ENCODE data around the gene ATP6V1E1.
"Not testable (repeated sequence)": the region's sequence is repeated elsewhere in the genome, so short reads cannot be mapped to it uniquely, and the experiment has no call there.

Gene ATP6V1E1

DNA sequence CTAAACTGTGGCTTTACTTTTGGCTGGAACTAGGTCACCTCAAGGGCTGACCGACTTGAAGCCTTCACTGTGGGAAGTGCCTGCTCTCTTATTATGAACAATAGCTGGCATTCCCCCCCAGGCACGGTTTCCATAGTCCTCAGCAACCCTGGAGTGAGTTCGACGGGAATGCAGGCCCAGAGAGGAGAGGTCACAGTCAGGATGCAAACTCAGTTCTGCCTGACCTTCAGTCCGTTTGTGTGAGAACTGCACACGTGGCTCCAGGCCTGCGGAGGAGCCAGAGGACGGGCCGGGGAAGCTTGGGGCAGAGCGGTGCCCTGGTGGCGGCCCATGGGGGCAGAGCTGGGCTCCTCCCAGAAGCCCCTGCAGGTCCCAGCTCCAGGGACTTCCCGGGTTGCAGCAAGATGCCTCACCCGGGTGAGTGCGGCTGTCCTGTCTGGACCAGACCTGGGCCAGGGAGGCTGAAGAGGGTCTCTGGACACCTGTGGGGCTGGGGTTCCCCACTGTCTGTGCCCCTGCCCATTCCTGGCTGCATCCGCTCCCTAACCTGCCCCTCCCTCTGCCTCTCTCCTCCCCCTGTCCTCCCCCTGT is 48.0 kb downstream of the ATP6V1E1 start:
- no peak for DNase-seq

DNA sequence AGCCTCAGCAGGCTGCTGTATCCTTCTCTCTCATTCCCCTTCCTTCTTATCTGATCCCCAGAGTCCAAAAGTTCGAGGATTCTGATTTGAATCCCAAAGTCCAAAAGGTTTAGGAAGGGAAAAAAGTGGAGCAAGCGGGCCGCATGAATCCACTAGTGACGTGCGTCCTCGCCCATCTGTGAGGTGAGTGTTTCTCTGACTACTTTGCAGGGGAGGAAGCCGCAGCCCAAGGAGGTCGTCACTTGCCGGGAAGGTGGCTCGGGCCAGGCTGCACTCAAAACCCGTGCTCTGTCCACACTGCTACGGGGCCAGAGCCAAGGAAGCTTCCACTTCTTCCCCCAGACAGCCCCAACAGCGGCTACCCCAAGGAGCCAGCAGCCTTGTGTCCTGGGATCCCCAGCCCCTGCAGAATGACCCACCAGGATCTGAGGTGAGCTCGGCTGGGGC is 49.0 kb downstream of the ATP6V1E1 start:
- DNase-seq, result no peak

GRCh38 chr22:17578136-17578754 is 50.3 kb downstream of the ATP6V1E1 start:
- no peak for DNase-seq

DNA sequence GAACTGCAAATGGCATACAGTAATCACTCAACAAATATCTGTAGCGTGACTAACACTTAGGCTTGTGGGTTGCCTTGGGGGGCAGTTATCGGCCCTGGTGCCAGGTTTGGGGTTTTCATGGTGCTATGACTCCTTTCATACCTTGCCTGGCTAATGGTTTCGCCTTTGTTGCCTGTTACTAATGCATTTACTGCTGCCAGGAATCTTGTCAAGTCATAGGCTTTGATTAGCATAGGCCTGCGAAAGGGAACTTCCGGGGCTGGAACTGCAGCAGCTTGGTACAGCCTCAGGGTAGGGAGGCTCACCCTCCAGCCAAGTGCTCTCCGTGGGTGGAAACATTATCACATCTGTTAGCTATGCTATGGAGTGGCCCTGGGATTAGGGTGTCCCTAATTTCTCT is 52.1 kb downstream of the ATP6V1E1 start:
- DNase-seq, result no peak

DNA sequence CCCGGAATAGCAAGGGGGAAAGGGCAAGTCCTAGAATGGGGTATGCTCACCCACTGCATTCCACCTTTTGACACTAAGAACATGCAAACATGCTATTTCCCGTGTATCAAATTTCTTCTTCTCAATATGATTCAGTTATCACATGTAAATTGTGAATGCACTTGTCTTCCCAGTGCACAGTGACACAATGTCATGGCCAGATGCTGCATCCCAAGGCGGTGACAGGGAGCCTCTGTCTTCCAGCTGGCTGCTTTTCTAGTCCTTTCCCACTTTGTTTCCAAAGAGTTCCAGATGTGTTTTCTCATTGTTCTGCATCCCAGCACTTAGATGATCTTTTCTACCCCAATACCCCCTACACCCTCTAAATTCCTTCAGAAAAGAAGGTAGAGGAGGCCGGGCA is 52.9 kb downstream of the ATP6V1E1 start:
- DNase-seq, result no peak

- no peak for DNase-seq
Measured at GRCh38 chr22:17575151-17575550, 53.4 kb downstream of the ATP6V1E1 start.

DNA sequence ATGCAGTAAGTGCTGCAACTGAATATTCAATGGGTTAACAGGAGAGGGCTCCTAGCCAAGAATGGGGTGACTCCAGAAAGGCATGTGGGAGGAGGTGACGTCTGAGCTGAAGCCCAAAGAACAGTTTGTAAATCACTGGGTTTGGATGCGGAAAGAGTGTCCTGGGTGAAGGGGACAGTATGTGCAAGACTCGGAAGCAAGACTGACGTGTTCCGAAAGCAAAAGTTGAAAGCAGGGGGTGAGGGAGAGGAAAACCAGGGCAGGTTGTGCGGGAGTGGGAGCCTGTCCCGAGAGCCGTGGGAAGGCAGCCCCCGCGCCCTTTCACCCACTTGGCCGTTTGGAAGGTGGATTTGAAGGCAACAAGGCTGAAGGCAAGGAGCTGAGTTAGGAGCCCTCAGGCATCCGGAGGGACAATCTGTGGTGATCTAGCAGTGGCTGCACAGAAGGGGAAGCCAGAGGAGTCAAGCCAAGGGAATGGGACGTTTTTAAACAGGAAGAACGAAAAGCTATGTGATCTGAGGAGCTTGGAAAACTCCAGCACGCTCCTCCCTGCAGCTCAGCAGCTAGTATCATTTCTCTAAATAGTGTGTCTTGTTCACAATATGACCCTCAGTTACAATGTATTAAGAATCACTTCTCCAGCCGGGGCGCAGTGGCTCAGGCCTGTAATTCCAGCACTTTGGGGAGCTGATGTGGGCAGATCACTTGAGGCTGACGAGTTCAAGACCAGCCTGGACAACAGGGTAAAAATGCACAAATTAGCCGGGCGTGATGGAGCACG is 57.5 kb downstream of the ATP6V1E1 start:
- no peak for DNase-seq

GRCh38 chr22:17569971-17570511 is 58.5 kb downstream of the ATP6V1E1 start:
- no peak for DNase-seq

GRCh38 chr22:17566776-17567175 is 61.8 kb downstream of the ATP6V1E1 start:
- DNase-seq, result no peak

GRCh38 chr22:17566016-17566687 is 62.4 kb downstream of the ATP6V1E1 start:
- DNase-seq, result not testable (repeated sequence)

DNA sequence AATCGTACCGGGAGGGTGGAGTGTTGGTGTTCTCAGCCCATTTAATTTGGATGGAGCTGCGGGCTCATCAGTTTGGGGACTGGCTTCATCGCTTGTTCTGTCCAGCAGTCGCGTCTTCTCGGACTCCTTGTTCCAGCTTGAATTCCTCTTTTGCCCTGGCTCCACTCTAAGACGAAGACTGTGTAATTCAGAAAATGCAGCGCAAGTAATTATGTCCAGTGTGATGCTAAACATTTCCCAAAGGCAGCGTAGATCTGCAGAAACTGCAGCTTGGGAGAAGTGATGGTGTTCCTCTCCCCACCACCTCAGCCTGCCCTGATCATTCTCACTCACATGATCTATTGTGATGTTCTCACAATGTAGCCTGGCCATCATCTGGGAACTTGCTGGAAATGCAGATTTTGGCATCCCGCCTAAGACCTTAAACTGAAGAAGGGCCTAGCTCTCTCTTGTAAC is 64.6 kb downstream of the ATP6V1E1 start:
- DNase-seq, result no peak

DNA sequence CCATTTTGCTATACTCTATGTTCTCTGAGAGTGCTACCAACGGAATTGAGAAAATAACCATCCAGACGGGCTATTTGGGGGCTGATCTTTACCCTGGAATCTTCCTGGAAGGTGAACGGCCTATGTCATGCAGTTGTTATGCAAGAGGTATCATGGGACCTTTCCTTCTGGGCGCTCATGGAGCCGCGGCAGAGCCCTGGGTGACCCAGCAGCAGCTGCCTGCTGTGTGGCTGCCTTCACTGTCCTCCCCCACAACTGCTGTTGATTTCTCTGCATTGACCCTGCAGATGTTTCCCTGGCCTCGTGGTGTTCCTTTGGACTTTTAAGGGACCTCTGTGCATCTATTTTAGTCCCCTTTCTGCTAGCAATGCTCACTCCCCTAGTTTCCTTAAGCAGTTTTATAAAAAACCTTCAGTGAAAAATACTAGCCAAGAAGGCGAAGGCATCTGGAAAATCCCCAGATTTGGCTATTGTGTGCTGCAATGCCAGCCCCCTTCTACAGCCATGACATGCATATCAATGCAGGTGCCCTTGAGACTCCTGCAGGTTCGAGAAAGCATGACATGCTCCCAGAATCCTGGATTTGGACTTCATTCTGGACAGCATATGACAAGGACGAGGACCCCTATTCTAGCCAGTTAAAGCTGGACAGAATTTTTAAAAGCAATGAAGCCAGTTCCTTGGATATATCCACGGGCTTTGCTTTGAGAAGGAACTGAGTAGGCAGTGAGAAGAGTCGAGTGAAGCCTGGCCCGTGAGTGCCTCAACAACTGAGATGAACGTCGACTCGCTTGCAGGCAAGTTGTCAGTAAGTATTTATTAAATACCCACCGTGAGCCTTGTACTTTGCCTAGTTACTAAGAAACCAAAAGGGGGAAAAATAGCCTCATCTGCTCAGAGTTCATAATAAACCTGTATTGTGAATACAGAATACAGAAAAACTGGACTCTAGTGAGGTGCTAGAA is 65.4 kb downstream of the ATP6V1E1 start, which contains the start of gene SLC25A18:
Gene SLC25A18, plus strand, starts transcription at position 593 of the 965 bp plus-strand sequence. CDS start 16,447 bp downstream, outside the sequence.
- DNase-seq, result no peak

- DNase-seq, result no peak
Measured at GRCh38 chr22:17559188-17559587, 69.4 kb downstream of the ATP6V1E1 start.

DNA sequence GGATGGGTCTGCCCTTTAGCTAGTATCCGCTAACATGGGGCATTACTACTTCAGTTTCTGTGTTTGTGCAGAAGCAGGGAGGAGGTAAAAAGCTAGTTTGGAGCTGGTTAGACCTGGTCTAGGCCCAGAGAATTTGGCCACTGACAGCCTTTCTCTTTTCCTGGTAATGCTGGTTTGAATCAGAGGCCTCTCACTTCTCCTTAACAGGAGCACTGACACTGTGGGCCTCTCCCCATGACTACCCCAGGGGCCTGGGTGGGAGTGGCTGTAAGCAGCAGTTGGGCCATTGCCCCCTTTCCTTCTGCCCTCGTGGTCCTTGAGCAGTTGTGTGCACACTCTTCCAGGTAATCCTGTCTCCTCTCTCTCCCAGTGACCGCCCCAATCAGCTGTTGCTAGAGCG is 73.7 kb downstream of the ATP6V1E1 start:
- no peak for DNase-seq

DNA sequence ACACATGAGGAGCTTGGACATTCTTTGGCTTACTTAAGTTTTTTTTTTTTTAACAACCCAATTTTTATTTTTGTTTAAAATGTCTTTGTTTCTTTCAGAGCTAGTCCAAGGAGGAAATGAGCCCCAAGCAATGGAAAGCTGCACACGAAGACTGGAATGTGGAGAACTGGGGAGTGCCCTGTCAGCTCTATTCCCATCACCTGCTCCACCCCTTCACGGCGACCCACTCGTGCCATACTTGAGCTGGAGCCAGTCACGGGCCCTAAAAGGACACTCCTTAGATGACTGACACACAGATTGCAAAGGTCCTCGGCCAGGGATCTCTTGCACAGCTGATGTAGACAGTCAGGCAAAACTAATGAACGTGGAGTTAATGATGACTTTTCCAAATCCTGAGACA is 75.8 kb downstream of the ATP6V1E1 start:
- DNase-seq, result no peak

DNA sequence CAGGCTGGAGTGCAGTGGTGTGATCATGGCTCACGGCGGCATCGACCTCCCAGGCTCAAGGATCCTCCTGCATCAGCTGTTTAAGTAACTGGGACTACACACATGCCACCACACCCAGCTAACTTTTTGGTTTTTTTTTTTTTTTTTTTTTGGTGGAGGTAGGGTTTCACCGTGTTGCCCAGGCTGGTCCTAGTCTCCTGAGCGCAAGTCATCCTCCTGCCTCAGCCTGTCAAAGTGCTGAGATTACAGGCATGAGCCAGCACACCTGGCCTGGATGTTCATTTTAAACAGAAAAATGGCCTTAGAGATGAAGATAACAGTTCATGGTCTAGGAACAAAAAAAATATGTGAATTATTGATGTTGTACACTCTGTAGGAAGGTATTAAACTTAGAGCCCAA is 78.9 kb downstream of the ATP6V1E1 start:
- DNase-seq, result no peak

- no peak for DNase-seq
Measured at GRCh38 chr22:17549183-17549582, 79.4 kb downstream of the ATP6V1E1 start.

DNA sequence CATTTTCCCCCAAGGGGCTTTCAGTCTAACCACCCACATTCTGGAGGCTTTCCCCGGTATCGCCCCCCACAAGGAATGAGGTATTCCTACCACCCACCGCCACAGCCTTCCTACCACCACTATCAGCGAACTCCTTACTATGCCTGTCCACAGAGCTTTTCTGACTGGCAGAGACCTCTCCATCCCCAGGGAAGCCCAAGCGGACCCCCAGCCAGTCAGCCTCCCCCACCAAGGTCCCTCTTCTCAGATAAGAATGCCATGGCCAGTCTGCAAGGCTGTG is 79.9 kb downstream of the ATP6V1E1 start:
- DNase-seq, result no peak

GRCh38 chr22:17548010-17548755 is 80.4 kb downstream of the ATP6V1E1 start:
- no peak for DNase-seq

- DNase-seq, result no peak
Measured at GRCh38 chr22:17542452-17542851, 86.1 kb downstream of the ATP6V1E1 start.

Data from SHP77 treated with DMSO at 0.1 percent for 48 hours (cell line).